NCI-H146 treated with DMSO at 0.1 percent for 48 hours (cell line): ENCODE results near the gene SYT15.

Experiments
- DNase-seq: peaks from one replicate; lab custom pipeline; 2025; ENCODE audit not compliant: unreplicated experiment; lab: John Stamatoyannopoulos, UW

Gene SYT15

DNA sequence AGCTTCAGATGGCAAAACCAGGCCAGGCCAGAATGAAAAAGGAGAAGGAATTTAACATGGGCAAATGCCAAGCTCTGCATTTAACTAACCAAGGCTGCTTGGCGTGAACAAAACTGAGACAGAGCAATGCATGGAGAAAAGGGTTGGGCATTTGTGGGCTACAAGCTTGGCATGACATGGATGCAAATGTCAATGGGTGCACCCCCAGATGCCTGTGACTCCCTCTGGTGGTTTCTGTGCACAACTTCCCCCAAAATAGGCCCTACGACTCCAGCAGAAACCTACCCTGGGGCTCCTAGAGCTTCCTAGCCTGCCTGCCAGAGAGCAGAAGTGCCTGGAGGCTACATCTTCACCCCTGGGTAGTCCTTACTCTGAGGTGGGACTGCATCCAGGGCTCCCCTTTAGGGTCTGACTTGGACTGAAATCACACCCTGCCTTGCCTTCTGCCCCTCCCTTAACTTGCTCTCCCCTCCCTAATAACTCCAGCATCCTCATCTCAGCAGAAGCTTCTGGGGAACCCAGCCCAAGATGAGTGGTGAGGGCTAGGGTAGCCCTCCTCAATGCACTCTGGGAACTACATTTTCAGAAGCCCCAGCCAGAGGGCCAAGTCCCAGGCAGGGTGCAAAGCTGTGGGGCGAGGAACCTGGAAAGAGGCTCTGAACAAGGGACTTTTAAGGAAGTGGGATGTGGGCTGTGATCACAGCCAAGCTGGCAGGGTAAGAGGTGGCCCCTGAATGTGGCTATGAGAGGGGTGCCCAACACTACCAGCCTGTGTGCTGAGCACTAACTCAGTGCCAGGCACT is 33.7 kb upstream of the SYT15 start:
- DNase-seq = no peak

GRCh38 chr10:46545861-46546590 is 32.9 kb upstream of the SYT15 start:
- DNase-seq = no peak

DNA sequence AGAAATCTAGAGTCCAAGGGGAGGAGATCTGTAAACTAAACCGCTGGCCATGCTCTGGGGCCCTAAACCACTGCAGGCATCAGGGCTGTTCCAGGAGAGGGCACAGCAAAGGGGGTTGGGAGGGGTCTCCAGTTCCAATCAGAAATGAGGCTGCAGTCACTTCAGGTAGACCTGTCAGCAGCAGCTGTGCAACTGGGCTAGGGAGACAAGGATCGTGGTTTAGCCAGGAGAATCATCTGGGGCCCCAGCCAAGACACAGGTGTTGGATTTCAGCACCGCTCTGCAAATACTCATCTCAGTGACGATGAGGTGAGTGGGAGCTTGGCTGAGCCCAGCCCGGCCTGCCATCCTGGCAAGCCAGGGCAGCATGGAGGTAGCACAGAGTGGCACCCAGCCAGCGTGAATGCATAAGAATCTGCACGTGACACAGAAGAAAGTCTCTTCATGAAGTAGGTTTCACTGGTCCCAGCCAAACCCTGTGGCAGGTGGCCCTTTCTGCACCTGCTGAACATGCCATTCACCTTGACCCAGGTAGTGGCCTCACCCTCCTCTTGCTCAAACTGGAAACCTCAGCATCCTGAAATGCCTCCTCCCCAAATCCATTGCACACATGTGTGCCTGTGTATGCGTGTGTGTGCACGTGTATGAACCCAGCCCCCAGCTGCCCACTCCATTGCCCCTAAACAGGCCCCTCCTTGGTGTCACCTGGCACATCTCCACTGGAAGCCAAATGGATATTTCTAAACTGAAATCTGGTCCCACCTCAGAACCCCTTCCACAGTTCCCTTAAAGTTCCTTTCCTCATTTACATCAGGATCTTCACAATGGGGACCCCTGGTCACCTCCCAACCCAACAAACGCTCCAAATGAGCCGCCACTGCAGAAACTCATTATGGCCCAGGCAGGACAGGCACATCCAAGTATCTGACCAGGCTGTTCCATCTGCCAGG is 32.1 kb upstream of the SYT15 start:
- no peak for DNase-seq

DNA sequence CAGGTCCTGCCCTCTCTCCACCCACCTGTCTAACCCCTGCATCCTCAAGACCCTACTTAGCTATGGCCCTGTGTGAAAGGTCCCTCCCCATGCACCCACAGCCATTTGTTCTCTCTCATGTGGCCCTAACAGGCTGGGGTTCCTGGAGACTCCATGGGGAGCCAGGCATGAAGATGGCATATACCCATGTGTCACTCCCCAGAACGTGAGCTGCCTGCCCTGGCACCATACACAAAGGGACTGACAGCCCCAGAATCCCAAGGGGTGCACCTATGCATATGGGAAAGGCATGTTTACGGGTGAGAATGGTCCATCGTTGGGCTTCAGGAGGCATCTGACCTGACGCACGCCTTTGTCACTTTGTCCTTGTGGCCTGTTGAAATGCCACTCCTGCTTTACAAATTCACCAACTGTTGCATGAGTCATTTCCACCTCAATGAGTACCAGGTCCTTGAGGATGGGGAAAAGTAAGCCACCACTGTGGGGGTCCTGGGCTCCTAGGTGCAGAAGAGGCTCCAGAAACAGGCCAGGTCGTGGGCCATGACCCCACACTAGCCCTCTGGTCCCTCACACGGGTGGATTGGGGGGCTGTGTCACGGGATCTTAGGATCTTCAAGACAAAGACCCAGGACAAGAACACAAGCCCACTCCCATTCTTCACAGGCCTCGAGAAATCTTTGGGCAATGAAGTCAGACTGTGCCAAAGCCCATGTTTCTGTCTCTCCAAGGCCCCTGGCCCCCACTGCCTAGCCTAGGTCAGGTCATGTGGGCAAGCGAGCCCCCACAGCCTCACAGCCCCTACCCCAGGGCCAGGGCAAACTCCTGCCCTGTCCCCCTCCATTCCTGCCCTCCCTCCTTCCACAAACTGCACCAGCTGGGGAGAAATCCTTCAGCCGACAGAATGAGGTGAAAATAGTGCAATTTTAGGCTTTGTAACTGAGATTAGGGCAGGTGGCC is 31.1 kb upstream of the SYT15 start:
- no peak for DNase-seq

DNA sequence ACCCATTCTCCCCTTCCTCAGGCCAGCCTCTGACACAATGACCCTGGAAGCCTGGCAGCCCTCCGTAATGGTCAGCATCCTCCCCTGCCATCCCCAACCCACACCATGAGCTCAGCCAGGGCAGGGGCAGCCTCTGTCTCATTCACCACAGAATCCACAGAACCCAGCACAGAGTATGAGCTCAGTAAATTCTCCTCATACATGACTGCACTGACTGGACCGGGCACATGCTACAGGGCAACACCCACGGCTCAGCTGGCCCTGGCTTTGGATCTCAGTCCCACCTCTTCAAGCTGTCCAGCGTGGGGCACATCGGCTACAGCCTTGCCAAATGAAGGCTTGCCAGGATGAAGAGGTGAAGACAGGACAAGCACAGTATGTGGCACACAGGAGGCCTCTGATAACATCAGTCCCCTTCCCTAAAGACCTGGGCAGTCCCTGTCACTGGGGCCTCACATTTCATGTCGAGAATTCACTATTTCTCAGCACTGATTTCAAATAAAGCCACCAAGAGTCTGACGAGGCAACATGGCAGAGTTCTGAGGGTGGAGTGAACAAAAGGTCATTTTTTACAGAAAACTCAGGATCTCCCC is 30.3 kb upstream of the SYT15 start:
- DNase-seq = no peak

DNA sequence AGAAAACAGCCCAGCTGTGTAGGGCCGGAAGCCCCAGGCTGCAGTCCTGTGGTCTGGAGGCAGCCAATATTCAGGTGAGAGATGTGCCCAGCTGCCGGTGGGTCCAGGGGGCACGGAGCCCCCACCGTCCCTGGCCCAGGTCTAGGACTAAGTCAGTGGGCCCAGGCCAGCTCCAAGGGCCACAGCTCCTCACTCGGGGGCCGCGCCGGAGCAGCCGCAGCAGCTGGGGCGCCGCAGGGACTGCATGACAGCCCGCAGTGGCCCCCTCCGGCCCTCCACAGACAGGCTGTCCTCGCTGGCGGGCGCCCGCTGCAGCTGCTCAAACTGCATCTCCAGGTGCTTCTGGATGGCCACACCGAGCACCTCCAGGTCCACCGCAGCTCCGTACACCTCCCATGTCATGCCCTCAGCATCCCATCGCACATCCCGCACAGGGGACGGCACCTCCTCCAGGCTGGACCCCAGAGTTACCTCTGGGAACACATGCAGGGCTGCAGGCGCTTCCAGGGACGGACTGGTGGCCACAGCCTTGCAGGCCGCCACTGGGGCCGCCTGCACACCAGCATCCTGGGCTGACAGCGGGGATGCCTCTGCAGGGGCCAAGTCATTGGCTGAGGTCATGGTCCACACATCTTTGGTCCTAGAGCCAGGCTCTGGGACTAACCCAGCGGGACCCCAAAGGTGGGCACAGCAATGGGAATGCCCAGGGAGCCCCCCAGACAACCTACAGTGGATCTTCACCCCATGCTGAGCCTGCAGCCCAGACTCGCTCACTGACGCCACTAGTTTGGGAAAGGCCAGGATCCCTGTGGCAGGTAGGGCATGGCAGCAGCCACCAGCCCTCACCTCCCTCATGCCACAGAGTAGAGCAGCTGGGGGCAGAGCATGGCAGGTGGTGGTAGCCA is 29.5 kb upstream of the SYT15 start:
- DNase-seq = no peak

DNA sequence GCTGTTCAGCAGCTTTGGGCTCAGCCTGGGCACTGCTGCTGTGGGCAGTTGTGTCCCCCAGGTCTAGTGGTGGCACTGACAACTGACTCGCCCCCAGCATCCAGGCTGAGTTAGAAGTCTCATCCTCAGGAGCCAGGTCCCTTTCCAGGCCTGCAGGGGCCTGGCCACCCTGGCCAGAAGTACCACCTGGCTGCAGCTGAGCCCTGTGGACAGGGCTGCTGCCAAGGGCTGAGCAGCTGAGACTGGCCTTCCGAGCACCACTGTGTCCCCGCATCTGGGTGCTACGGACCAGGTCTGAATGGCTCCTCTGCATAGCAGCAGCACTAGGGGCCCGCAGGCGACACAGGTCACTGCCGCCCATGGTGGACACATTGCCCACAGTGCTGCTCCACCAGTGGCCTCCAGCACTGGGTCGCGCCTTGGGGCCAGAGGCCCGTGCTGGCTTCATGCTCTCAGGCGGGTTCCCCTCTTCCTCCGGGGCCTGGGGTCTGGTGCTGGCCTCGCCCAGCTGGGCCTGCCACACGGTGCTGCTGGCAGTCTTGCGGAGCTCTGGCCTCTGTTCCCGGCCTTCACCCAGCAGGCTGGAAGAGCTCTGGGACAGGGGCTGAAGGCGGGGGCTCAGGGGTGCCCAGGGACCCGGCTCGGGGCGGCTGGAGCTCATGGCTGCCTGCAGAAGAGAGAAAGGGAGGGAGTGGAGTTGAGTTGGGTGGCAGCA is 28.7 kb upstream of the SYT15 start:
- DNase-seq = no peak

DNA sequence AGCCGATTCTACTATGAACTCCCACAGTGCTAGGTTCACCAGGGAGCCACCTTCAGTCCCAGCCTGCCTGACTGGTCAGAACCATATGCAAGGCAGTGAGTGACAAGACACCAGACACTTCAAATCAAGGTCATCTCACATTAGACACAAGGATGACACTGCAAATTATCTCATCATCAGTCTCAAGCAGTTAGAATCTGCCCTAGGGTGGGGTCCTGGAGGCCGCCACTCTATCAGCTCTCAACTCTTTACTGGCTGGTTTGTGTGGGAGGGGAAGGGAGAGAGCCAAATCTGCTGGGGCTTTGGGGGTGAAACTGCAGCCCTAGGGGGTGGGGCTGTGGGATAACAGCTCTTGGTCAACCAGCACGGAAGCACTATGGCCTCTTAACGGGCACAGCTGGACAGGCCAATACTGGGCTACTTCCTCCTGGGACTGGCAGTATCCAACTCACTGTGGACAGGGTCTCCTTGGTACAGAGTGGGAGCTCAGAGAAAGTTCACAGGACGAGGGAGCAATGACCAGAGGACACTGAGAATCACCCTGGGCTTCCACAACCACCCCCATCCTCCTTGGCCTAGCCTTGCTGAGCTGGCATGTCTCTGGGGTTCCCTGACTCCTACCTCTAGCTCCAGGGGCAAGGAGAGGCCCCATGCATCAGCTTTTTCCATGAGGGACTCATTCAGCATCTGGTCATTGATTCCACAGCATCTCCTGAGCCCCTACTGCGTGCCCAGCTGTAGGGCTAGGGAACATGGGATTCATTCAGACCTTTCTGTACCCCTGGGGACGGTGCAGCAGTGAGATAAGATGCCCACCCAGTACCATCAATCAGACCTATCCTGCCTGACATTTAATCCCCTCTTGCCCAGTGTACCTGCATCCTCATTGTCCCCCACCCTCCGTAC is 27.9 kb upstream of the SYT15 start:
- DNase-seq = no peak

DNA sequence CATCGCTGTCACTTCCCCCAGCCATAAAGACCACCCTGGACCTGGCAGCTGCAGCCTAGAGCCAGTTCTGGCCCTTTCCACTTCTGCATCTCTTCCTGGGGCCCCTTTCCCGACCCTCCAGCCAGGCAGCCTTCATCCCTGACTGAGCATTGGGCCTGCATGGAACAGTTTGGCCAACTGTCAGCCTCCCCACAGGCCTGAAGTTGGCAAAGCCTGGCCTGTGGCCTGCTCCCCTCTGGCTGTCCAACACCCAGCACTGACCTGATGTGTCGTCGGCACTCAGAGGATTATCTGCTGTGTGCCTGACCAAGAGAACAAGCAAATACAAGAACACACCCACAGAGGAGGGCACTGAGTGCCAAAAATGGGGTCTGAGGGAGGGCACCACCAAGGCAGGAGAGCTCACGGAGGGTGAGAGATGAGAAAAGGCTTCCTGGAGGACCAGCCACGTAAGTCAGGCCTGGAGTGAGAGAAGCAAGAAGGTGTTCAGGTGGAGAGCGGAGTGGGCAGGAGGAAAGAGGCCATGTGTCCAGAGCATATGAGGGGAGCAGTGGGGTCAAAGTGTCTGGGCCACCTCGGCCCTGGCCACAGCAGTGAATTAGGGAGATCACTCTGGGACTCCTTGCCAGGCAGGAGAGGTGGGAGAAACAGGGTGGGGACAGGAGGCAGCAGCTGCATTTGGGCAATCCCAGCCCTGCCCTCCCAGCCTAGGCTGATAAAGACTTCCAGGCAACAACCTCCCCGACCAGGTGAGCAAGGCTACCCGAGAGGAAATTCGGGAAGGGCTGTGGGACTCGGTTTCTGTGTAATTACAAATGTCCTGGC is 27.0 kb upstream of the SYT15 start:
- no peak for DNase-seq

DNA sequence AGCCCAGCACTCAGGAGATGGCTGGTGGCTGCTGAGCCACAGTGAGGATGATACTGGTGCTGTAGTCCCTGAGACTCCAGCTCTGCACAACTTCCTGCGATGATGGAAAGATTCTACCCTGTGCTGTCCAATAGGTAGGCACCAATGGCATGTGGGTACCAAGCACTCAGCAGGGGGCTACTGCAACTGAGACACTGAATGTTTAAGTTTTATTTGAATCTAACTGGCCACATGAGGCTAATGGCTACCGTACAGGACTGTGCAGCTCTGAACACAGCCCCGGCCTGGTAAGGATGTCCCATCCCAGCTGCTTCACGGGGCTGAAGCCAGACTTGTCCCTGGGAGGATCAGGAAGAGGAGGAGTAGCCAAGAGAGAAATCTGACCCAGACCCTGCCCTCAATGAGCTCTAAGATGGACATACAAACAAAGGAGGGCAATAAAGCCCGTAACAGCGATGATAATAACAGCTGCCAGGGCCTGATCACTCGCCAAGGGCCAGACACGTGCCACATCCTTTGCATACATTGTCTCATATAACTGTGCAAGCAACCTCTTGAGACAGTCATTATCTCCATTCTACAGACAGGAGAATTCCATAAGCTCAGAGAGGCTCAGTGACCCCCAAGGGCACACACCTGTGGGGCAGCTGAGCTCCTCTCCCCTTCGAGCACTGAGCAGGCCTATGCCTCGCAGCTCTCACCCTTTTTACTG is 26.2 kb upstream of the SYT15 start:
- DNase-seq = no peak

- DNase-seq = no peak
Observed at GRCh38 chr10:46553238-46554049, 25.5 kb upstream of the SYT15 start.

DNA sequence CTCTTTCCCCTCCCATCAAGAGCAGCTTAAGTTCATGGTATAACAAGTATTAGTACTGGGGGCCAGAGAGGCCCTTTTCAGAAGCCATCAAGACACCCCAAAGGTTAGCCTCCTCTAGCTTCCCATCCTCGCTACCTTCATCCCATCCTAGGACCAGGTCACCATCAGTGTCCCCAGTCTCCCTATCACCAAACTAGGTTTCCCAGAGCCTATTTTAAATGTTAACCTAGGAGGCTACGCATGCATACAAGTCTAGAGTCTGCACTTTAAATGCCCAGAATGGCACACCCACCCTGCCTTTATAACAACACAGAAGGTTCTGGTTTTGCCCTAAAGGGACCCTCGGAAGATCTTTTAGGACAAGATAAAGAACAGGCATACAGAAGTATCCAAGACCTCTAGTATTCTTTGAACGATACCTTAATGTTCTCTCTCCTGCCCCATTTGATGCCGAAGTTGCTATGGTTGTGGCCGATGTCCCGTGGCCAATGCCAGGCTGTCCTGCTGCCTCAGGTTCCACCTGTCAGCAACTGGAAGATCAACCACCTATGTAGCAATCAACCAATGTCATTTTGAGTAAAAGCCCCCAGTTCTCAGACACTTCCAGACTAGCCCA is 24.7 kb upstream of the SYT15 start:
- DNase-seq = no peak

GRCh38 chr10:46555366-46555712 is 23.6 kb upstream of the SYT15 start:
- no peak for DNase-seq

DNA sequence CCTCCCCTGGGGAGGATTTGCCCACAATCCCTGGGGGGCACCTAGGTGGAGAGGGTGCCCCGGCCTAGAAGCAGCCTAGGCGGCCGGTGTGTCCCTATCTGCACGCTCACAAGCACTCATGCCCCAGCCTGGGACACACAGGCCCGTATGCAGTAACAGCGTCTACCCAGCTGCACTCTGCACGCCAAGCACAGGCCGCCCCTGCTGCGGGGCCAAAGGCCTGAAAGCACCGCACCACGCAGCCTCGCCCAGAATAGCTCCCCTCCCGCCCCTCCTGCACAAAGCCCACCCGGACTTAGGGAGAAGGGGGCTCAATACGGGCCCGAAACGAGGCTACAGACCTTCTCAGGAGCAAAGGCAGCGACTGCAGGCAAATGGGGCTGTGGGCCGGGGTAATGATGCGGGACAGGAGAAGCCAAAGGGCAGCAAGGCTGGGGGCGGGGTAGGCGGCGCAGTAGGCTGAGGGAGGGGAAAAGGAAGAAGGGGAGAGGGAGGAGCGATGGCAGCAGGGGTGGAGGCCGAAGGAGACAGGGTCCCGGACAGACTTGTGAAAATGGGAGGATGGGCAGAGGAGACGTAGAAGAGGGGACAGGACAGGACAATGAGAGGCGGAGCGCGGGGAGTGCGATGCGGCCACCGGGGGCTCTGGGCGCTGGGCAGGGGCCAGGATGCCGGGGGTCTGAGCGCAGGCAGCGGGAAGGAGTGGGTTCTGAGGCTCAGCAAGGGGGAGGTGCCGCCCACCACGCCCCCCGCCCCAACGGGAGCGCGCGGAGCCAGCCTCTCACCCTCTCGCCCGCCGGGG is 23.0 kb upstream of the SYT15 start:
- no peak for DNase-seq
